ENCODE measurements around the gene SIGLEC1. TPM values are rescaled to one million over a fixed set of nuclear protein-coding genes. Genes with fewer than 3 reads are reported as not detected.

The SIGLEC1 gene
- total and polyA plus RNA-seq, 2 donors (not counting 3 experiments of a cell fraction or from before 2014, with no cell fraction given), result not detected

GRCh38 chr20:3710011-3710466 lies 2.4 kb downstream of the SIGLEC1 start:
- intact Hi-C loops (cut with micrococcal nuclease) (no loop called here), dilution Hi-C loops (cut with MboI; ENCODE audit: extremely low pct_ligation_motif_present, low sequenced_read_pairs) (no loop called here)
- BruUV-seq (replicated peaks), result no TSS peak
- Histone ChIP-seq H3K9me3 (replicated peaks; ENCODE audit: control insufficient read depth, insufficient read depth, low read length) (no peaks in the 10 kb centered on the region), H3K36me3 (ENCODE audit: control insufficient read depth in 2 of 2, extremely low read depth in 1 of 2, insufficient read depth in 2 of 2, low read length in 2 of 2) (no peaks in the 10 kb centered on the region), H3K9me1 (replicated peaks; ENCODE audit: control insufficient read depth, extremely low read depth, insufficient read depth, low read length) (no peaks in the 10 kb centered on the region), H3K4me3 (replicated peaks in 1 of 3; ENCODE audit: insufficient read depth in 1 of 3, low read depth in 1 of 3, low read length in 3 of 3) (no peak overlapping the region), H3K4me2 (ENCODE audit: insufficient read depth, low read length) (no peak overlapping the region), H2AFZ (ENCODE audit: low read depth, low read length) (no peak overlapping the region), H3K4me1 (ENCODE audit: control insufficient read depth, extremely low read depth, insufficient read depth, low read length) (no peaks in the 10 kb centered on the region), H3K9ac (replicated peaks; ENCODE audit: extremely low read depth, insufficient read depth, low read length) (no peak overlapping the region), H3K79me2 (ENCODE audit: control insufficient read depth, insufficient read depth, low read length) (no peaks in the 10 kb centered on the region), H3K27me3 (ENCODE audit: control insufficient read depth in 2 of 2, insufficient read depth in 2 of 2, low read length in 2 of 2) (no peaks in the 10 kb centered on the region), H4K20me1 (replicated peaks; ENCODE audit: control insufficient read depth, extremely low read depth, insufficient read depth, low read length) (no peaks in the 10 kb centered on the region), H3K27ac (ENCODE audit: insufficient read depth, low read depth, low read length) (no peak overlapping the region)
- peak in 1 of 2 donors; percentile 5 for TF ChIP-seq CTCF (IDR thresholded peaks at IDR 0.05; ENCODE audit: extremely low read depth in 1 of 2, insufficient read depth in 1 of 2, low read depth in 1 of 2, low read length in 2 of 2)
- no peak for TF ChIP-seq FOS (IDR thresholded peaks at IDR 0.05; ENCODE audit: borderline replicate concordance, insufficient read depth, low read length)
- no peak for TF ChIP-seq MYC (IDR thresholded peaks at IDR 0.05; ENCODE audit: low read depth, low read length)
- DNase-seq (ENCODE audit: low read depth, low spot score) (no peak), FAIRE-seq (no peak)
- CTCF ChIA-PET, result interaction anchor here (0.7 to 5.7 kb wide), 34 partner anchors 8 to 493 kb away, joined by 3 to 346 read pairs (median 6); partner anchors contain the start of genes ADAM33, ADISSP, HSPA12B and SPEF1
- POLR2A ChIA-PET, result interaction anchor here (1.6 kb wide), 1 partner anchor 34 kb away, joined by 4 read pairs; no protein-coding TSS in a partner anchor

DNA sequence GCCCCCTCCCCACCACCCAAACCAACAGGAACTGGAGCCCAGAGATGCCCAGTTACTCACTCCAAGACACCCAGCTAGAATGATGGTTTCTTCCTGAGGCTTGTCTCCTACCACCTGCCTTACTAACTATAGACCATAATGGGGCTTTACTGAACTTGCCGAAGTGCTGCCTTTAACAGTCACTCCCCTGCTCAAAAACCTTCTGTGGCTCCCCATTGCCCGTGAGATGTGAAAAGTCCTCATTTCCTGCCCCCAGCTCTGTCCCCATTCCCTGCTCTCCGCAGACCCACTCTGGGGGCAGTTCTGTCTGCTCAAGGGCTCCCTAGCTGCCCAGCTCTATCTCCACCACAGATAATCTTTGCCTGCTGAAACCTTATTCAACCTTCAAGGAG lies 4.9 kb downstream of the SIGLEC1 start:
- POLR2A ChIA-PET, result interaction anchor here (0.6 kb wide), 1 partner anchor 25 kb away, joined by 8 read pairs; no protein-coding TSS in a partner anchor
- dilution Hi-C loops (cut with MboI; ENCODE audit: extremely low pct_ligation_motif_present, low sequenced_read_pairs), result no loop called here
- FAIRE-seq, result no peak

More for the DNA sequence above, 4.9 kb downstream of the SIGLEC1 start:
- intact Hi-C loops (cut with micrococcal nuclease), result no loop called here
- H3K9ac ChIP-seq (replicated peaks; ENCODE audit: extremely low read depth, insufficient read depth, low read length), result no peak overlapping the region
- no peaks in the 10 kb centered on the region for H3K36me3 ChIP-seq (ENCODE audit: control insufficient read depth in 2 of 2, extremely low read depth in 1 of 2, insufficient read depth in 2 of 2, low read length in 2 of 2)
- TF ChIP-seq CTCF (IDR thresholded peaks at IDR 0.05; ENCODE audit: extremely low read depth in 1 of 2, insufficient read depth in 1 of 2, low read depth in 1 of 2, low read length in 2 of 2) (no peak), FOS (IDR thresholded peaks at IDR 0.05; ENCODE audit: borderline replicate concordance, insufficient read depth, low read length) (no peak), JUN (IDR thresholded peaks at IDR 0.05; ENCODE audit: borderline replicate concordance, insufficient read depth, insufficient read length, low read depth) (no peak), MYC (IDR thresholded peaks at IDR 0.05; ENCODE audit: low read depth, low read length) (no peak)
- no peak for DNase-seq (ENCODE audit: low read depth, low spot score)
- no peak overlapping the region for H3K4me3 ChIP-seq (replicated peaks in 1 of 3; ENCODE audit: insufficient read depth in 1 of 3, low read depth in 1 of 3, low read length in 3 of 3)
- CTCF ChIA-PET, result interaction anchor here (1.1 to 4.7 kb wide), 7 partner anchors 9 to 144 kb away, joined by 3 to 112 read pairs (median 10); partner anchors contain the start of gene ADISSP
- no peak overlapping the region for H2AFZ ChIP-seq (ENCODE audit: low read depth, low read length)
- H3K9me3 ChIP-seq (replicated peaks; ENCODE audit: control insufficient read depth, insufficient read depth, low read length), result no peaks in the 10 kb centered on the region
- H3K9me1 ChIP-seq (replicated peaks; ENCODE audit: control insufficient read depth, extremely low read depth, insufficient read depth, low read length), result no peaks in the 10 kb centered on the region
- H3K27ac ChIP-seq (ENCODE audit: insufficient read depth, low read depth, low read length), result no peak overlapping the region
- BruUV-seq (replicated peaks), result no TSS peak
- H3K4me2 ChIP-seq (ENCODE audit: insufficient read depth, low read length), result no peak overlapping the region
- H3K4me1 ChIP-seq (ENCODE audit: control insufficient read depth, extremely low read depth, insufficient read depth, low read length), result no peaks in the 10 kb centered on the region
- no peaks in the 10 kb centered on the region for H4K20me1 ChIP-seq (replicated peaks; ENCODE audit: control insufficient read depth, extremely low read depth, insufficient read depth, low read length)
- no peaks in the 10 kb centered on the region for H3K79me2 ChIP-seq (ENCODE audit: control insufficient read depth, insufficient read depth, low read length)
- H3K27me3 ChIP-seq (ENCODE audit: control insufficient read depth in 2 of 2, insufficient read depth in 2 of 2, low read length in 2 of 2), result no peaks in the 10 kb centered on the region
